Neural cell (in vitro differentiated cells): Measurements from ENCODE around the gene CILP2. TPM values are rescaled to one million over a fixed set of nuclear protein-coding genes. Genes with fewer than 3 reads are reported as not detected.

ENCODE experiments used
- H2AFZ ChIP-seq: fragments of 200-600, 300-800 bp; sonication (generic), shearing (Covaris generic); 2 replicates; pipeline ENCODE4 v1.6.0; 2014; ENCODE audit warnings: low read depth, mild to moderate bottlenecking, antibody characterized with exemption, low read length, moderate library complexity
- H3F3A ChIP-seq: fragments of 200-600 bp; shearing (Covaris generic); 2 replicates; pipeline ENCODE4 v1.6.1; 2016; ENCODE audit warnings: mild to moderate bottlenecking, moderate library complexity, mixed read lengths, antibody characterized with exemption, low read length; ENCODE audit not compliant: insufficient read depth, poor library complexity, severe bottlenecking
- H3K27ac ChIP-seq: fragments of 200-600, 300-800 bp; sonication (generic), shearing (Covaris generic); 2 replicates; pipeline ENCODE4 v1.5.1; 2014; ENCODE audit warnings: mild to moderate bottlenecking, low read length, moderate library complexity
- H3K27me3 ChIP-seq: fragments of 300-800, 200-600 bp; sonication (generic), shearing (Covaris generic); 2 replicates; pipeline ENCODE4 v1.6.0; 2014; ENCODE audit warnings: mild to moderate bottlenecking, low read depth, low read length, moderate library complexity; ENCODE audit not compliant: insufficient read depth
- H3K36me3 ChIP-seq: fragments of 300-800, 200-600 bp; sonication (generic), shearing (Covaris generic); 2 replicates; pipeline ENCODE4 v1.5.1; 2014; ENCODE audit warnings: mild to moderate bottlenecking, antibody characterized with exemption, low read length, moderate library complexity; ENCODE audit not compliant: insufficient read depth
- H3K4me2 ChIP-seq: fragments of 300-800, 200-600 bp; sonication (generic), shearing (Covaris generic); 2 replicates; pipeline ENCODE4 v1.6.0; 2014; ENCODE audit warnings: mild to moderate bottlenecking, low read length
- H3K4me3 ChIP-seq: fragments of 300-800, 200-600 bp; sonication (generic), shearing (Covaris generic); 2 replicates; pipeline ENCODE4 v1.5.1; 2014; ENCODE audit warnings: mild to moderate bottlenecking, low read length, moderate library complexity
- H3K79me2 ChIP-seq: fragments of 200-600 bp; shearing (Covaris generic); replicated peaks from 2 replicates; pipeline ENCODE4 v1.6.0; 2014; ENCODE audit warnings: mild to moderate bottlenecking, low read length, moderate library complexity; ENCODE audit not compliant: insufficient read depth
- H3K9ac ChIP-seq: fragments of 300-800, 200-600 bp; sonication (generic), shearing (Covaris generic); 2 replicates; pipeline ENCODE4 v1.6.1; 2016; ENCODE audit warnings: mild to moderate bottlenecking, low read length, mixed read lengths
- H3K9me2 ChIP-seq: fragments of 200-600 bp; shearing (Covaris generic); 2 replicates; pipeline ENCODE4 v1.6.1; 2016; ENCODE audit warnings: mild to moderate bottlenecking, low read length, mixed read lengths; ENCODE audit not compliant: insufficient read depth
- H3K9me3 ChIP-seq: fragments of 200-600, 300-800 bp; sonication (generic), shearing (Covaris generic); 2 replicates; pipeline ENCODE4 v1.6.1; 2016; ENCODE audit warnings: mild to moderate bottlenecking, mixed run types, low read length, moderate library complexity, mixed read lengths
- H4K20me1 ChIP-seq: fragments of 200-600 bp; shearing (Covaris generic); 2 replicates; pipeline ENCODE4 v1.6.1; 2016; ENCODE audit warnings: mild to moderate bottlenecking, mixed run types; ENCODE audit not compliant: insufficient read depth
- EP300 ChIP-seq: fragments of 450-650 bp; conservative IDR thresholded peaks from 2 replicates; pipeline ENCODE4 v1.6.1; 2014; ENCODE audit warnings: antibody characterized with exemption, mild to moderate bottlenecking, moderate library complexity; ENCODE audit not compliant: poor library complexity, severe bottlenecking
- EZH2 ChIP-seq: fragments of 200-600, 300-800 bp; shearing (Covaris generic), sonication (generic); IDR thresholded peaks from 2 replicates; pipeline ENCODE4 v1.6.1; 2014; ENCODE audit warnings: antibody characterized with exemption, low read length, borderline replicate concordance, mild to moderate bottlenecking; ENCODE audit not compliant: insufficient read depth, poor library complexity, severe bottlenecking
- MXI1 ChIP-seq: fragments of 450-650 bp; conservative IDR thresholded peaks from 2 replicates; pipeline ENCODE4 v1.6.1; 2014; ENCODE audit warnings: antibody characterized with exemption, mild to moderate bottlenecking; ENCODE audit not compliant: poor library complexity, severe bottlenecking
- POLR2AphosphoS5 ChIP-seq: IDR thresholded peaks from 2 replicates; pipeline ENCODE4 v1.6.1; 2012
- RAD21 ChIP-seq: fragments of 450-650 bp; conservative IDR thresholded peaks from 2 replicates; pipeline ENCODE4 v1.6.1; 2014; ENCODE audit warnings: antibody characterized with exemption, mild to moderate bottlenecking, moderate library complexity
- SMC3 ChIP-seq: fragments of 450-650 bp; conservative IDR thresholded peaks from 2 replicates; pipeline ENCODE4 v1.6.1; 2014; ENCODE audit warnings: antibody characterized with exemption, mild to moderate bottlenecking, moderate library complexity; ENCODE audit not compliant: poor library complexity
- TAF1 ChIP-seq: IDR thresholded peaks from 2 replicates; pipeline ENCODE4 v1.6.1; 2012; ENCODE audit warnings: low read depth
- polyA plus RNA-seq: library from polyadenylated mRNA; depleted of rRNA; stranded (reverse); fragments of >200 nt; gene quantifications from 2 replicates; pipeline ENCODE4 v1.2.3, GENCODE V29; 2014
- TF ChIP-seq, protein P1 (sequence below): fragments of 450-650 bp; IDR thresholded peaks from 2 replicates; pipeline ENCODE4 v1.5.1; 2014; ENCODE audit warnings: antibody characterized with exemption, mild to moderate bottlenecking, moderate library complexity; ENCODE audit not compliant: poor library complexity, severe bottlenecking
- TF ChIP-seq, protein P2 (sequence below): IDR thresholded peaks from 2 replicates; pipeline ENCODE4 v1.6.1; 2012; ENCODE audit warnings: borderline replicate concordance

Gene CILP2
- polyA plus RNA-seq, 1 donor from 2014 or later = 0.84 TPM

DNA sequence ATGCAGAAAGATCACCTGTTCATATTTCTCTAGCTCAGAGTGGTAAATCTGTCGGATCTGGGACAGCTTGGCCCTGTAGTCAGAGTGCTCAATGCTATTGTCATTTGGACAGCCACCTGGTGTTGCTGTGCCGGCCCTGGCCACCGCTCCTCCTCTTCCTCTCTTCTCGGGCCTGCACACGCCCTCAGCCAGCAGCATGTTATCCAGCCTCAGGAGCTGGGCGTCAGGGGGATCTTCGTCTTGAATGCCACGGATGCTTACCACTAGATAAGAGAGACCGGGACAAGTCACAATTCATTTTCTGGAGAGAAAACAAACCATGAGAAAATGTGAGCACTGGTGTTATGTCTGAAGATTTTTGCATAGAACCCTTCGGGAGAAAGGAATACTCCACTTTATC is 32.5 kb downstream of the CILP2 start:
- Histone ChIP-seq H3K4me2 (no peak overlapping the region), H3K4me3 (no peak overlapping the region), H4K20me1 (no peaks in the 10 kb centered on the region), H3K9me2 (no peaks in the 10 kb centered on the region), H3K27me3 (no peaks in the 10 kb centered on the region), H3K27ac (no peak overlapping the region), H3K9me3 (no peaks in the 10 kb centered on the region), H3K79me2 (no peaks in the 10 kb centered on the region), H3K9ac (no peak overlapping the region), H3F3A (no peaks in the 10 kb centered on the region), H3K36me3 (no peaks in the 10 kb centered on the region), H2AFZ (no peak overlapping the region)
- TF ChIP-seq, protein P1, sequence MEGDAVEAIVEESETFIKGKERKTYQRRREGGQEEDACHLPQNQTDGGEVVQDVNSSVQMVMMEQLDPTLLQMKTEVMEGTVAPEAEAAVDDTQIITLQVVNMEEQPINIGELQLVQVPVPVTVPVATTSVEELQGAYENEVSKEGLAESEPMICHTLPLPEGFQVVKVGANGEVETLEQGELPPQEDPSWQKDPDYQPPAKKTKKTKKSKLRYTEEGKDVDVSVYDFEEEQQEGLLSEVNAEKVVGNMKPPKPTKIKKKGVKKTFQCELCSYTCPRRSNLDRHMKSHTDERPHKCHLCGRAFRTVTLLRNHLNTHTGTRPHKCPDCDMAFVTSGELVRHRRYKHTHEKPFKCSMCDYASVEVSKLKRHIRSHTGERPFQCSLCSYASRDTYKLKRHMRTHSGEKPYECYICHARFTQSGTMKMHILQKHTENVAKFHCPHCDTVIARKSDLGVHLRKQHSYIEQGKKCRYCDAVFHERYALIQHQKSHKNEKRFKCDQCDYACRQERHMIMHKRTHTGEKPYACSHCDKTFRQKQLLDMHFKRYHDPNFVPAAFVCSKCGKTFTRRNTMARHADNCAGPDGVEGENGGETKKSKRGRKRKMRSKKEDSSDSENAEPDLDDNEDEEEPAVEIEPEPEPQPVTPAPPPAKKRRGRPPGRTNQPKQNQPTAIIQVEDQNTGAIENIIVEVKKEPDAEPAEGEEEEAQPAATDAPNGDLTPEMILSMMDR = no peak
- TF ChIP-seq MXI1 = no peak
- no peak for TF ChIP-seq RAD21
- no peak for TF ChIP-seq TAF1
- TF ChIP-seq SMC3 = no peak

DNA sequence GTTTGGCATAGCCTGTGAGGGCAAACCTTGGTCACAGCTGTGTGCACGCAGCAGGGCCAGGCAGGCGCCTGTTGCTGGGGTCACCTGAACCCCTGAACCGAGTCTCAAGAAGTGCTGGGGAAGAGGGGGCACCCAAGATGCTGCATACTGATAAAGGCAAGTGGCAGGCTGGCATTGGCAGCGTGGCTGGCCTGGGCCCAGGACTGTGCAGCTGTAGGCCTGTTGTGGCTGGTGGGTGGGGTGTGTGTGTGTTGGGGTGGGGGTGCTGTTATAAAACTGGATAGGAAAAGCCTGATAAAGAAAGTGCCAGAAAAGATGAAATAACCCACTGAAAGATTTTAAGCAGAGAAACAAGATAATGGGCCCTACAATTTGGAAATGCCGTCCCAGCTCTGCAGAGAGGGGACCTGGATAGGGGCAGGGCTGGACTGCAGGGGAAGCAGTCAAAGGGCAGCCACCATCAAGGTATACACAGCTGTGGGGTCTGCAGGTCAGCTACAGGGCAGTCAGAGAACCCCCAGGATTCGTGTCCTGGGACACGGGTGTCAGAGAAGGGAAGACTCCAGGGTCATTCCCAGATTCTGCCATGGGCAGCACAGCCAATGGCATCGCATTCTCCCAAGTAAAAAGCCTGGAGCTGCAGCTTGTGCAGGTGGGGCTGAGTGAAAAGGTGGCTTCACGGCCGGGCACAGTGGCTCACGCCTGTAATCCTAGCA is 33.2 kb downstream of the CILP2 start:
- H3K4me3 ChIP-seq = no peak overlapping the region
- no peak overlapping the region for H2AFZ ChIP-seq
- no peaks in the 10 kb centered on the region for H3K27me3 ChIP-seq
- H3K9me3 ChIP-seq = no peaks in the 10 kb centered on the region
- H3K9me2 ChIP-seq = no peaks in the 10 kb centered on the region
- H3K27ac ChIP-seq = no peak overlapping the region
- H3K79me2 ChIP-seq = no peaks in the 10 kb centered on the region
- no peaks in the 10 kb centered on the region for H3K36me3 ChIP-seq
- H3K4me2 ChIP-seq = no peak overlapping the region
- no peak overlapping the region for H3K9ac ChIP-seq
- no peaks in the 10 kb centered on the region for H3F3A ChIP-seq
- H4K20me1 ChIP-seq = no peaks in the 10 kb centered on the region
- TF ChIP-seq, protein P2, sequence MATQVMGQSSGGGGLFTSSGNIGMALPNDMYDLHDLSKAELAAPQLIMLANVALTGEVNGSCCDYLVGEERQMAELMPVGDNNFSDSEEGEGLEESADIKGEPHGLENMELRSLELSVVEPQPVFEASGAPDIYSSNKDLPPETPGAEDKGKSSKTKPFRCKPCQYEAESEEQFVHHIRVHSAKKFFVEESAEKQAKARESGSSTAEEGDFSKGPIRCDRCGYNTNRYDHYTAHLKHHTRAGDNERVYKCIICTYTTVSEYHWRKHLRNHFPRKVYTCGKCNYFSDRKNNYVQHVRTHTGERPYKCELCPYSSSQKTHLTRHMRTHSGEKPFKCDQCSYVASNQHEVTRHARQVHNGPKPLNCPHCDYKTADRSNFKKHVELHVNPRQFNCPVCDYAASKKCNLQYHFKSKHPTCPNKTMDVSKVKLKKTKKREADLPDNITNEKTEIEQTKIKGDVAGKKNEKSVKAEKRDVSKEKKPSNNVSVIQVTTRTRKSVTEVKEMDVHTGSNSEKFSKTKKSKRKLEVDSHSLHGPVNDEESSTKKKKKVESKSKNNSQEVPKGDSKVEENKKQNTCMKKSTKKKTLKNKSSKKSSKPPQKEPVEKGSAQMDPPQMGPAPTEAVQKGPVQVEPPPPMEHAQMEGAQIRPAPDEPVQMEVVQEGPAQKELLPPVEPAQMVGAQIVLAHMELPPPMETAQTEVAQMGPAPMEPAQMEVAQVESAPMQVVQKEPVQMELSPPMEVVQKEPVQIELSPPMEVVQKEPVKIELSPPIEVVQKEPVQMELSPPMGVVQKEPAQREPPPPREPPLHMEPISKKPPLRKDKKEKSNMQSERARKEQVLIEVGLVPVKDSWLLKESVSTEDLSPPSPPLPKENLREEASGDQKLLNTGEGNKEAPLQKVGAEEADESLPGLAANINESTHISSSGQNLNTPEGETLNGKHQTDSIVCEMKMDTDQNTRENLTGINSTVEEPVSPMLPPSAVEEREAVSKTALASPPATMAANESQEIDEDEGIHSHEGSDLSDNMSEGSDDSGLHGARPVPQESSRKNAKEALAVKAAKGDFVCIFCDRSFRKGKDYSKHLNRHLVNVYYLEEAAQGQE = no peak
- TF ChIP-seq TAF1 (no peak), RAD21 (no peak), POLR2AphosphoS5 (no peak), SMC3 (no peak), MXI1 (no peak), EP300 (no peak), EZH2 (no peak)
- TF ChIP-seq, protein P1 = no peak
